ENCODE data around the gene CCDC102A.

DNA sequence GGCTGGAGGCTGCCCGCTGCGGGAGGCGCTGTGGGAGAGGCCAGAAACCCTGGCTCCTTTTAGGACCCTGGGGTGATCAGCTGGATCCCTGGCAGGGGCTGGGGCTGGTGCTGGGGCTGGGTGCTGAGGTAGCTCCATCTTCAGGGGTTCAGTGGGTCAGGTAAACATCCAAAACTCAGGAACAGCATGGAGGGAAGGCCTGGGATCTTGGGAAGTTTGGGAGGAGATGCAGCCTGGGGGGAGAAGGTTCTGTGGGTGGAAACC, 27.0 kb upstream of the CCDC102A start:
- TF ChIP-seq EP300 (IDR thresholded peaks at IDR 0.05) (no peak), POLR2A (IDR thresholded peaks at IDR 0.05; ENCODE audit: low read length) (no peak), MYC (IDR thresholded peaks at IDR 0.05; ENCODE audit: borderline replicate concordance, low read length) (no peak), POLR2AphosphoS2 (conservative IDR thresholded peaks at IDR 0.05; ENCODE audit: low read length) (no peak)
- TF ChIP-seq, protein P1, sequence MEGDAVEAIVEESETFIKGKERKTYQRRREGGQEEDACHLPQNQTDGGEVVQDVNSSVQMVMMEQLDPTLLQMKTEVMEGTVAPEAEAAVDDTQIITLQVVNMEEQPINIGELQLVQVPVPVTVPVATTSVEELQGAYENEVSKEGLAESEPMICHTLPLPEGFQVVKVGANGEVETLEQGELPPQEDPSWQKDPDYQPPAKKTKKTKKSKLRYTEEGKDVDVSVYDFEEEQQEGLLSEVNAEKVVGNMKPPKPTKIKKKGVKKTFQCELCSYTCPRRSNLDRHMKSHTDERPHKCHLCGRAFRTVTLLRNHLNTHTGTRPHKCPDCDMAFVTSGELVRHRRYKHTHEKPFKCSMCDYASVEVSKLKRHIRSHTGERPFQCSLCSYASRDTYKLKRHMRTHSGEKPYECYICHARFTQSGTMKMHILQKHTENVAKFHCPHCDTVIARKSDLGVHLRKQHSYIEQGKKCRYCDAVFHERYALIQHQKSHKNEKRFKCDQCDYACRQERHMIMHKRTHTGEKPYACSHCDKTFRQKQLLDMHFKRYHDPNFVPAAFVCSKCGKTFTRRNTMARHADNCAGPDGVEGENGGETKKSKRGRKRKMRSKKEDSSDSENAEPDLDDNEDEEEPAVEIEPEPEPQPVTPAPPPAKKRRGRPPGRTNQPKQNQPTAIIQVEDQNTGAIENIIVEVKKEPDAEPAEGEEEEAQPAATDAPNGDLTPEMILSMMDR (IDR thresholded peaks at IDR 0.05) = no peak
- TF ChIP-seq, protein P2, sequence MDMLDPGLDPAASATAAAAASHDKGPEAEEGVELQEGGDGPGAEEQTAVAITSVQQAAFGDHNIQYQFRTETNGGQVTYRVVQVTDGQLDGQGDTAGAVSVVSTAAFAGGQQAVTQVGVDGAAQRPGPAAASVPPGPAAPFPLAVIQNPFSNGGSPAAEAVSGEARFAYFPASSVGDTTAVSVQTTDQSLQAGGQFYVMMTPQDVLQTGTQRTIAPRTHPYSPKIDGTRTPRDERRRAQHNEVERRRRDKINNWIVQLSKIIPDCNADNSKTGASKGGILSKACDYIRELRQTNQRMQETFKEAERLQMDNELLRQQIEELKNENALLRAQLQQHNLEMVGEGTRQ (IDR thresholded peaks at IDR 0.05) = no peak

All from A549 (cell line).